NCI-H82 treated with DMSO at 0.1 percent for 48 hours (cell line): ENCODE results near the gene BMP7.

Experiments used
- DNase-seq: peaks from one replicate; lab custom pipeline; 2025; ENCODE audit not compliant: unreplicated experiment; lab: John Stamatoyannopoulos, UW

The BMP7 gene

GRCh38 chr20:57130160-57130772 is 136.2 kb downstream of the BMP7 start:
- DNase-seq: no peak

GRCh38 chr20:57129303-57129702 is 137.1 kb downstream of the BMP7 start:
- DNase-seq: no peak

- DNase-seq: no peak
Observed at GRCh38 chr20:57128044-57128757, 138.2 kb downstream of the BMP7 start.

DNA sequence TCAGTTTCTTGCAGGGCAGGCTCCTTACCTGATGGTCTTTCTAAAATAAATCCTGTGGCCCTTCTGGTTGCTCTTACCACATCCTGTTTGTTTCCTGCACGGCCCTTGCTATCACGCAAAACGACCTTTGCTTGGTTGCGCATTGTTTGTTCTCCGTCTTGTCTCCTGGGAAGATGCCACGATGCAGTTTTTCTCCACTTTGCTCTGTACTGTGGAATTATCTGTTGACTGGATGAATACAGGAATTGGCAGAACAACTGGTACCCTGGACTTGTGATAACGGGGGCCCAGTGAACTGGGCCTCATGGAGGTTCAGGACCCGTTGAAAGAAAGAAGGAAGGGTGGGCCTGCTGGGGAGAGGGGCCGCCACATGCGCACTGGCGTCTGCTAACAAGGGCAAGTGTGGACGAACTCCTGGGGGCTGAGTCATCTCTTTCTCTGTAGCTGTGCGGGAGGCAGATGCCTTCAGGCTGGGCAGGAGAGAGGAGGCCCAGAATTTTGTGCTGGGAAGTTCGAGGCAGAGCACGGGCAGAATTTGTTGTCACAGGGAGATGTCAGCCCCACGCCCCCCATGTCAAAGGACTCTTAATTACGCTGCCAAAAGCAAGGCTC is 139.9 kb downstream of the BMP7 start:
- DNase-seq: no peak

DNA sequence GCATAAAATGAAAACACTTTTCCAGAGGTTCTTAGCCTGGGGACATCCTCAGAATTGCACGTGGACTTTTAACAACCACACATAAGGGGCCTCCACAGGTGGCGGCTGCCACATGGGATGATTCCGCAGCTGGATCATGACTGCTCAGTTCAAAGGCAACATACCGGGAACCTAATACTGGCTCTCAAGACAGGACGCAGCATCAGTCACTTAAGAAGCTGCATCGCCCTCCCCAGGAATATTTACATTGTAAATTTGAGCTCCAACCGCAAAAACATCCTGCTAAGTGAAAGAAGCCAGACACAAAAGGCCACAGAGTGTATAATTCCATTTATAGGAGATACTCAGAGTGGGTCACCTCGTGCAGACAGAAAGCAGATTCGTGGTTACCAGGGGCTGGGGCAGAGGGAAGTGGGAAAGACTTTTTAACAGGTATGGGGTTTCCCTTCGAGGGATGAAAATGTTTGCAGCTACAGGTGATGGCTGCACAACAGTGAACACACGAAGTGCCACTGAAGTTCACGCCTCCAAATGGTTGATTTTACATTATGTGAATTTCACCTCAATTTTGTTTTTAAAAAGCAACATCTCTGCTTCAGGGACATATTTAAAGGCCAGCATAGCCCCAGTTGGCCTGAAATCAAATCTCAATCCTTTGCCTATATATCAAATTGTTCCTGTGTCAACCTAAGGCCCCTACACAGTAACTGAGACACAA is 141.5 kb downstream of the BMP7 start:
- DNase-seq: no peak

- DNase-seq: no peak
Observed at GRCh38 chr20:57124366-57124765, 142.1 kb downstream of the BMP7 start.

GRCh38 chr20:57123504-57123903 is 142.9 kb downstream of the BMP7 start:
- no peak for DNase-seq

- DNase-seq: no peak
Observed at GRCh38 chr20:57122536-57123489, 143.6 kb downstream of the BMP7 start.

- no peak for DNase-seq
Observed at GRCh38 chr20:57118964-57119363, 147.5 kb downstream of the BMP7 start.
